ENCODE results near the gene EYS. TPM values are rescaled to one million over a fixed set of nuclear protein-coding genes. Genes with fewer than 3 reads are reported as not detected.

Gene EYS
- polyA plus RNA-seq, 1 of the 3 experiments (the other 2 are of a cell fraction): 0.05 TPM

- H4K20me1 ChIP-seq (ENCODE audit: insufficient read depth): no peaks in the 10 kb centered on the region
- H3F3A ChIP-seq (replicated peaks; ENCODE audit: insufficient read depth): no peaks in the 10 kb centered on the region
- no peak overlapping the region for H3K9ac ChIP-seq
- no peak overlapping the region for H3K4me3 ChIP-seq (ENCODE audit: low read depth in 2 of 2, low read length in 1 of 2)
- H3K9me2 ChIP-seq: no peaks in the 10 kb centered on the region
- ChIA-PET POLR2A (no interaction called here), CTCF (no interaction called here)
- no peak overlapping the region for H3K27ac ChIP-seq (ENCODE audit: low read depth in 2 of 2, low read length in 1 of 2)
- H3K36me3 ChIP-seq (replicated peaks in 1 of 2; ENCODE audit: control insufficient read depth in 1 of 2, insufficient read depth in 2 of 2, low read length in 1 of 2): no peaks in the 10 kb centered on the region
- H3K4me2 ChIP-seq: no peak overlapping the region
- no peaks in the 10 kb centered on the region for H3K79me2 ChIP-seq (ENCODE audit: insufficient read depth)
- no peak for DNase-seq
- H3K27me3 ChIP-seq (ENCODE audit: insufficient read depth): no peaks in the 10 kb centered on the region
- H3K9me3 ChIP-seq: no peaks in the 10 kb centered on the region
- H3K4me1 ChIP-seq (ENCODE audit: control insufficient read depth in 1 of 2, insufficient read depth in 2 of 2, low read depth in 1 of 2, low read length in 1 of 2): no peaks in the 10 kb centered on the region
- 100% methylated on average over 2 of the region's 2 CpGs for WGBS (ENCODE audit: low lambda C conversion rate)
- no peak overlapping the region for H2AFZ ChIP-seq (ENCODE audit: low read depth)
- TF ChIP-seq MEF2A (IDR thresholded peaks at IDR 0.05; ENCODE audit: borderline replicate concordance, low read depth) (no peak), RAD21 (IDR thresholded peaks at IDR 0.05; ENCODE audit: low read length) (no peak), FOXJ3 (CRISPR knock-in tag; IDR thresholded peaks at IDR 0.05) (no peak), MAX (IDR thresholded peaks at IDR 0.05; ENCODE audit: low read depth) (no peak), RFX5 (IDR thresholded peaks at IDR 0.05; ENCODE audit: low read length) (no peak), IRF3 (IDR thresholded peaks at IDR 0.05; ENCODE audit: low read depth, low read length) (no peak), SIN3A (IDR thresholded peaks at IDR 0.05; ENCODE audit: borderline replicate concordance, low read depth, low read length) (no peak), MXI1 (IDR thresholded peaks at IDR 0.05; ENCODE audit: low read depth, low read length) (no peak), USF2 (IDR thresholded peaks at IDR 0.05; ENCODE audit: borderline replicate concordance, low read depth, low read length) (no peak), JUND (IDR thresholded peaks at IDR 0.05) (no peak), ELF1 (IDR thresholded peaks at IDR 0.05) (no peak), FOSL2 (IDR thresholded peaks at IDR 0.05; ENCODE audit: borderline replicate concordance, low read depth) (no peak)
Measured at GRCh38 chr6:64497634-64498033, 1209.4 kb downstream of the EYS start.

- DNase-seq: no peak
- no peaks in the 10 kb centered on the region for H3K79me2 ChIP-seq (ENCODE audit: insufficient read depth)
- POLR2A ChIA-PET: no interaction called here
- H3K4me3 ChIP-seq (ENCODE audit: low read depth in 2 of 2, low read length in 1 of 2): no peak overlapping the region
- no peak overlapping the region for H3K27ac ChIP-seq (ENCODE audit: low read depth in 2 of 2, low read length in 1 of 2)
- no peak overlapping the region for H2AFZ ChIP-seq (ENCODE audit: low read depth)
- peak in 1 of 2 experiments; percentile 28; a peak in 1 of 4 replicates for TF ChIP-seq EP300 (IDR thresholded peaks at IDR 0.05; ENCODE audit: borderline replicate concordance in 1 of 2, low read depth in 1 of 2, low read length in 1 of 2)
- no peak for TF ChIP-seq ELF1 (IDR thresholded peaks at IDR 0.05)
- 0 out of 2 replicates have a peak, but pooled peaks have one; percentile 32 for TF ChIP-seq JUND (IDR thresholded peaks at IDR 0.05)
- no peak for TF ChIP-seq IRF3 (IDR thresholded peaks at IDR 0.05; ENCODE audit: low read depth, low read length)
- TF ChIP-seq PBX3 (IDR thresholded peaks at IDR 0.05): peak; percentile 42; the same call in 1 of the 2 replicates
- no peak for TF ChIP-seq SMC3 (IDR thresholded peaks at IDR 0.05; ENCODE audit: low read depth, low read length)
- WGBS (ENCODE audit: low lambda C conversion rate): 14% methylated on average over 2 of the region's 2 CpGs
- no peaks in the 10 kb centered on the region for H3F3A ChIP-seq (replicated peaks; ENCODE audit: insufficient read depth)
- H3K9me2 ChIP-seq: no peaks in the 10 kb centered on the region
- H3K4me2 ChIP-seq: peak overlapping the region; percentile 53; the same call in 1 of the 2 replicates
- H3K4me1 ChIP-seq (ENCODE audit: control insufficient read depth in 1 of 2, insufficient read depth in 2 of 2, low read depth in 1 of 2, low read length in 1 of 2): no peaks in the 10 kb centered on the region; a peak in 1 of 4 replicates
- CTCF ChIA-PET: no interaction called here
- H3K9ac ChIP-seq: no peak overlapping the region
- no peaks in the 10 kb centered on the region for H4K20me1 ChIP-seq (ENCODE audit: insufficient read depth)
- H3K9me3 ChIP-seq: no peaks in the 10 kb centered on the region
- no peaks in the 10 kb centered on the region for H3K27me3 ChIP-seq (ENCODE audit: insufficient read depth)
- no peaks in the 10 kb centered on the region for H3K36me3 ChIP-seq (replicated peaks in 1 of 2; ENCODE audit: control insufficient read depth in 1 of 2, insufficient read depth in 2 of 2, low read length in 1 of 2)
Measured at GRCh38 chr6:64489763-64490162, 1217.3 kb downstream of the EYS start.

Measured in SK-N-SH (cell line).